Stimulated activated CD8-positive, alpha-beta memory T cell treated with anti-CD3 and anti-CD28 coated beads, Interleukin-7, amount 100 ng/mL, for 48 hours (primary cell): ENCODE data around the gene UFD1.
A peak's percentile ranks its signal among the peaks of the same experiment; 100 is the strongest.
"Not testable (repeated sequence)": the region's sequence is repeated elsewhere in the genome, so short reads cannot be mapped to it uniquely, and the experiment has no call there.

Experiments used
- DNase-seq, 2 donors: peaks; one replicate each; pipeline ENCODE4 v3.0.0-alpha.2; 2020; ENCODE audit warnings: low read depth in 1 of 2; ENCODE audit errors: extremely low read depth in 1 of 2

Gene UFD1

DNA sequence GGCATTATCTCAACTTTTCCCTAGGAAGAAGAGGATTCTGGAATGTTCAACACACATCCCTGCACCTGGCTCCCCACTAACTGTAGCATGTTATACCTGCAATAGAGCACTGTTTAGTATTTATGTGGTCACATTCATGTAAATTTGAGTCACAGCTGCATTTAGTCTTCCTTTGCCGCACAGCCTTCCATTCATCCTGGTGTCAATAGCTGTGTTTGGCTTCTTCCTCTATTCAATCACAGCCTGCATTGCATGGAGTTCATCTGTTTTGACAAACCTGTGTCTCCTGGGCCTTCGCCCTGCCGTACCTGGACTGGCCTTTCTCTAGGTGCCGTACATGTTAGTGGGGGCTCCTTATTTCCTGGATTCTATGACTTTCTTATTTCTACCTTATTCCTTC, 27.4 kb downstream of the UFD1 start:
- DNase-seq, result no peak

DNA sequence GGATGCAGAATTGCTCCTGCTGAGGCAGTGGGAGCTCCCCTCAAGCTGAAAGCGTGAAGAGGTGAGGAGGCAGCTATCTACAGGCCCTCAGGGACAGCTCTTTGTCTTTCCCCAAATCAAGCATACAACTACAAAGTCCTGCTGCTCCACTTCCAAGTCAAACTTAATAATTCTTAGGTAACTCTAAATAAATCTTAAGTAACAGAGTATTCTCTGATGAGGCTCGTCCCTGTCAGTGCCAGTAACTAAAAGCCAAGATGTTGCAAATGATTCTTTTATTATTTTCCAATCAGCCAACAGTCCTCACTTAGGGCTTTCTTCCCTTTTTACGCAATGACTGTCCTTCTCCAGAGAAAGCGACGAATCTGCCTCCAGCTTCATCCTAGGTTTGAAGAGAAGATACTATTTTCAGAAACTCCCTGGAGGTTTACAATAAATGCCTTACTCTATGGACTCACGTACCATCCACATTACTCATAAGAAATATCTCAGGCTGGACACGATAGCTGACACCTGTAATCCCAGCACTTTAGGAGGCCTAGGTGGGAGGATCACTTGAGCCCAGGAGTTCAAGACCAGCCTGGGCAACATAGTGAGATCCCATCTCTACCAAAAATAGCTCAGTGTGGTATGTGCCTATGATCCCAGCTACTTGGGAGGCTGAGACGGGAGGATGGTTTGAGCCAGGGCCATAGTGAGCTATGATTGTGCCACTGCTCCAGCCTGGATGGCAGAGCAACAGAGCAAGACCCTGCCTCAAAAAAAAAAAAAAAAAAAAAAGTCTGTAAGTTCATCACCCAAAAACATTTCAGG, 28.4 kb downstream of the UFD1 start:
- DNase-seq, result no peak

DNA sequence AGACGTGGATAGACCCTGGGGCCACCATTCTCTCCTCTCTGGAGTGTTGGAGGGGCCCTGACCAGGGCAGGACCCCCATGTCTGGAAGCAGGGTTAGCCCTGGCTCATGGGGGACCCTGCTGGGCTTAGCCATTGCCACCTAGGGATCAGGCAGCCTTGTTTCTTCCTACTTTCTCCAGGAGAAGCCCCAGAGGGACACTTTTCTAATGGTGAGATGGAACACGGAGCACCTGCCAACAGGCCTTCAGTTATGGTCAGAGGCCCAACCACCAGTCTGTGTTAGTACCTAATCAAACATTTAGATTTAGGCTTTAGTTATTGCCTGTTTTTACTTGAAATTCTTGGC, 29.6 kb downstream of the UFD1 start:
- no peak for DNase-seq

DNA sequence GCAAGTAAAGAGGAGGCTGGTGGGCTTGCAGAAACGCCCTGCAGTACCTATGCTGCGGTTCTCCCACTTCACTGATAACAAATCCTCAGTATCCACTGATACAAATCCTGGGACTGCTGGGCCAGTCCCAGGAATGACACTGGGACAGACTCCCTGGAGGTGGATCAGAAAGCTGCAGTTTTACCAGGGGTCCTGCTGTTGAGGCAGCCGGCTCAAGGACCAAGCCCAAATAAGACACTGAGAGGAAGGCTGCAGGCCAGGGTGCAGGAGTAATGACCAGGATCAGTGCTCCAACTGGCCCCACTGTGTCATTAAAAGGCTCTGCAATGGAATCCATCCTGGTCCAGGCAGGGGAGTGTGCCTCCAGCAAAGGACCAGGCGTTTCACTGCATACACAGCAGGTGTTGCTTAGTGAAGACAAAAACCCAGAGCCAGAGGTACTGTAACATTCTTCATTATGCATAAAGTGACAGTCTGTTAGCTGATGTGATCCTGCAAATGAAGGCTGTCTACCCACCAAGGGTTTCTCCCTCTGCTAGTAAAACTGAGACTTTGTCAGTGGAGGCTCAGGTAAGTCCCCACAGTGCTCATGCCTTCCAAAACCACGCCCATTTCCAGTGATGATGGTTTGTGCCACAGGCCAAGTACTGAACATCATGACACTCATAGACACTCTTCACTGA, 30.1 kb downstream of the UFD1 start:
- peak; percentile 19 to 65 for DNase-seq

DNA sequence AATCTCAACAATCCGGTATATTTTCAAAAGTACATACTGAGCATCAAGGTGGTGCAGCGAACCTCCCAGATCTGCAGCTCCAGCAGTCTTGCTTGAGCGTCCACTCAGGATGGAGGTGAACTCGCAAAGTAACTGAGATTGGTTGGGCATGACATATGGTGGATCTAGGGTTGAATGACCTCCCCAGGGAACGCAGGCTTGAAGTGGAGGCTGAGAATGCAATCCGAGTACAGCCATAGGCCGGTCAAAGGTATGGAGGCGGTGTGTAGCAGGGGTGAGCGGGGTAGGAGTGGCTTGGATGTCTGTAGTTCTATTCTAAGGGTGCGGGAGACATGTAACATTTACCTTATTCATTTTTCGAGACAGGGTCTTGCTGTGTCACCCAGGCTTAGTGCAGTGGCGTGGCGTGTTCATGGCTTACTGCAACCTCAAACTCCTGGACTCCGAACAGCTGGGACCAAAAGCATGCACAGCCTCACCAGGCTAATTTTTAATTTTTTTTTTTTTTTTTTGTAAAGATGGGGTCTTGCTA, 30.9 kb downstream of the UFD1 start:
- DNase-seq, result no peak

DNA sequence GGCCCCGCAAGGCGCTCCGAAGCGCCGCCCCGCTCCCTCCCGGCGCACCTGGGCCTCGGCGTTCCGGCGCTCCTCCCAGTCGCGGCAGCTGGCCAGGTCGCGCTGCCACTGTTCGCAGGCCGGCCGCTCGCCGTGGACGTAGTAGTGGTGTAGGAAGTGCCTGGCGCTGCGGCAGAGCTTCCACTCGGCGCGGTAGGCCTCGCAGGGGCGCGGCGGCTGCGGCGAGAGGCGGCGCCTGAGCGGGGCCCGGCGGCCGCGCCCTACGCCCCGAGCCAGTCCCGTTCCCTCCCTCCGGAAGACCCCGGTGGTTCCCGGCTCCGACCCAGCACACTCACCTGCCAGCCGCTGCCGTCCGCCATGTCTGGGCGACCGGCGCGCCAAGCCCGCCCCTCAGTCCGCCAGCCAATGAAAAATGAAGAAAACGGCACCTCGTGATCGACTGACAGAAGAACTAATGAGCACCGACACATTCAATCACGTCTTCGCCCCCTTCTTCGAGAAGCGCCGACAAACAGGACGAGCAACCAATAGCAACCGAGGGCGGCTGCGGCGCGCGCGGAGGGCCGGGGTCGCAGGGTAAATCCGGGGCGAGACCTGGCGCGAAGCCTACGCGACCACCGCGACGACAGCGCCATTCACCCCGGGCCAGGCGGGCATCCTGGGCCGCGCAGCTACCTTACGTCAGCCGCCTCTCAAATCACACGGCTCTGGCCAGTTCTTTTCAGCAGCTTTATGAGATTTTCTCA, 31.5 kb downstream of the UFD1 start, which contains the start of gene C22orf39:
Gene C22orf39 (minus strand): TSS at position 382 of the 746 bp plus-strand sequence. CDS start 23 bp downstream, at position 359.
- peak; percentile 73 to 78 for DNase-seq

DNA sequence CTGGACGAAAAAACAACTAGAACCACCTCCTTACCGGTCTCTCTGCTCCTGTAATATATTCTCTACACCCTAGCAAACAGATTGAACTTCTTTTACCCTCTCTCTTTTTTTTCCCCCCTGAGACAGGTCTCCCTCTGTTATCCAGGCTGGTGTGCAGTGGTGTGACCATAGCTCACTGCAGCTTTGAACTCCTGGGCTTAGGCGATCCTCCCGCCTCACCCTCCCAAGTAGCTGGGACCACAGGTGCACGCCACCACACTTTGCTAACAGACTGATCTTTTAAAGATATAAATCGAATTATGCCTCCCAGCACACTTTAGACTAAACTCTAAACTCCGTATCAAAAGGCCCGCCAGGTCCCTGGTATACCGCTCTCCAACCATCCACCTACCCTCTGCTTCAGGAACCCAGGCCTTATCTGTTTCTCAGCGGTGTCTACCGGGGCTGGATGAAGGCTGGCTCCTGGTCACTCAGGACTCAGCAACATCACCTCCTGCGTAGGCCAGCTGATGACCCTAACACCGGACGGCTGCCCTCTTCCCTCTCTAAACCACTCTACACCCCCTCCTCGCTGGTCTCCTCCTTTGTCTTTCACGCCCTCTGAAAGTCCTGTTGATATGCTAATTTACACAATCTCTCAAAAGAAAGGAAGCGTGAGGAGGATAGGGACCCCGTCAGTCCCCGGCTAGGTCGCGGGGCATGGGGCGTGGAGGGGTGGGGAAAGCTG, 32.2 kb downstream of the UFD1 start:
- DNase-seq, result no peak

DNA sequence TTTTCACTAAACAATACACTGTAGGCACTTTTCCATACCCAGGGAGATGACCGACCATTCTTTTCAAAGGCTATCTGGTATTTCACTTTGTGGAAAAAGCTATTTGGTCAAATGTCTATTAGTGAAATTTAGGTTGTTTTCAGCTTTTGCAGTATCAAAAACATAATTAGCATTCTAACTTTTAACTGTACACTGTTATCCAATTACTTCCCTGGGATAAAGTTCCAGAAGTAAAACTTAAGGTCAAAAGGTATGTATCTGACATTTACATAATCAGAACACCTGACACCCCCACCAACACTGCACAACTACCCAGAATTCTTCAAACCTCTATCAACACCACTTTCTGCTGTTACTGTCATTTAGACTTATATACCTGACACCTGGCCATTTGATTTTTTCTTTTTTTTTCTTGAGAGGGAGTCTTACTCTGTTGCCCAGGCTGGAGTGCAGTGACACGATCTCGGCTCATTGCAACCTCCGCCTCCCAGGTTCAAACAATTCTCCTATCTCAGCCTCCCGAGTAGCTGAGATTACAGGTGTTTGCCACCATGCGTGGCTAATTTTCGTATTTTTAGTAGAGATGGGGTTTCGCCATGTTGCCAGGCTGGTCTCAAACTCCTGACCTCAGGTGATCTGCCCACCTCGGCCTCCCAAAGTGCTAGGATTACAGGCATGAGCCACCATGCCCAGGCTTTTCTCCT, 33.6 kb downstream of the UFD1 start:
- DNase-seq, result not testable (repeated sequence)

DNA sequence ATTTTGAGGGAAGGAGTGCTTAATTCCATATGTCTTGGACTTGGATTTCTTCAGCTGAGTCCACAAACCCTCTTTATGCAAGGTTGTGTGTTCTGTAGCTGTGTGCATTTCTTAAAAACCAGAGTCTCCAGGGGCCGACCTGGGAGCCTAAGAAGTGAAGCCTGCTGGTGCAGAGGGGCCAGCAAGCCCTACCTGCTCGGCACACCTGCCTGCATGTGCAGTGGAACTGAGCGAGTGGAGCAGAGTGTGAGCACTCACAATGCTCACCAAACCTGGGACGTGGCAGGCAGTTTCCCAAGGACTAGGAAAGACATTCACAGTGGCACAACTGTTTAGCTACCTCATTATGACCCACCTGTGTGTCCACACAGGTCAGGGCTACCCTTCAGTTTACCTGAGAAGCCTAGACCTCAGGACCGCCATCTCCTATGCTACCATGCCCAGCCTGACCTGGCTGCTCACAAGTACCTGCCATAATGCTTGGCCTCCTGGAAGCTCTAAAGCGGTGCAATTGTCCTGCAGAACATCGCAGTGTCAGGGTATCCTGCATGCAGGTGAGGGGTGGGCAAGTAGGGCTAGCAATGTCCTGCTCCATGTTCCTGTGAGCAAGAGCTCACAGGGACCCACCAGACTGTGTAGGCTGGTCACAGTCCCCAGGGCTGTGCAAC, 35.3 kb downstream of the UFD1 start:
- no peak for DNase-seq

DNA sequence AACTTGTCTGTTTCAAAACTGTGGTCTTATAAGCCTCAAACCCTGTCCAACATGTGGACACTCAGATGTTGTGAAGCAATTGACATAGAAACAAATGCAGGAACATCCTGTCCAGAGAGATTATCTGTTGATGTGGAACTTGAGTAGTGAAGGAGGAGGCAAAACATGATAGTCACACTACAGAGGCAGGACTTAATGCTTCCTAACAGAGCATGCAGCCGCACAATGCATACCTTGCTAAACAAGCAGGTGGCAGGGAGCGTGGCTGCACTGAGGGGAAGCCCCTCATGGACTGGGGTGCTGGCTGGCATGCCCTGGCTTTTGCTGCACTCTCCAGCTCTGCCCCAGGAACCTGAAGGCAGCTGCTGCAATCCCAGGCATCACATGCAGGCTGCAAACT, 36.8 kb downstream of the UFD1 start:
- DNase-seq, result no peak

DNA sequence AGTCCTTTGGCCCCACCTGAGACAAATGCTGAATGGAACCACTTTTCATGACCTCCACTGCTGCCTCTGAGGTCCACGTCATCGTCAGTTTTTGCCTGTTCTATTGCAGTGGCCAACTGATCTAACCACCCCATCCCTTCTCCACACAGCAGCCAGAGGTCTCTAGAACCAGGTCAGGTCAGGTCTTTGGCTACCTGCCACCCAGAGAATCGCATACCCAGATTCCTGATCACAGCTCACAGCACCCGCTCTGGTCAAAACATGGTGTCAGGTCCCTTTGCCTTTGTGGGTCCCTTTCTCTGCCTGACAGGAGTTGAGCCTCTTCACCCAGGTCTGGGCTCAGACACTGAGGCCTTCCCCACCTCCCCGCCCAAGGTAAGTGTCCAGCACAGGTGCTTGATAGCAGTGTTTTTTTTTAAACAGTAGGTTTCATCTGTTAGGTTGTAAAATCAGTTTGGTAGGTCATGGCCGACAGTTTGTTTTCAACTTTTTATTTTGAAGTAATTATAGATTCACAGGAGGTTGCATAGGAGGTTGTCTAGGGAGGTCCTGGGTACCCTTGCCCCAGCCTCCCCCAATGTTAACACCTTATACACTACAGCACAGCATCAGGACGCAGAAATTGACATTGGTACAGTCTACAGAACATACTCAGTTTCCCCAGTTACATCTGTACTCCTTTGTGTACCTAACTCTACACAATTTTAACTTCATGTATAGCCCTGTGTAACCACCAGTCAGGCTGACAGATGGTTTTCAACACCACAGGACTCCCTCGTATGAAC, 38.4 kb downstream of the UFD1 start:
- DNase-seq, result no peak

DNA sequence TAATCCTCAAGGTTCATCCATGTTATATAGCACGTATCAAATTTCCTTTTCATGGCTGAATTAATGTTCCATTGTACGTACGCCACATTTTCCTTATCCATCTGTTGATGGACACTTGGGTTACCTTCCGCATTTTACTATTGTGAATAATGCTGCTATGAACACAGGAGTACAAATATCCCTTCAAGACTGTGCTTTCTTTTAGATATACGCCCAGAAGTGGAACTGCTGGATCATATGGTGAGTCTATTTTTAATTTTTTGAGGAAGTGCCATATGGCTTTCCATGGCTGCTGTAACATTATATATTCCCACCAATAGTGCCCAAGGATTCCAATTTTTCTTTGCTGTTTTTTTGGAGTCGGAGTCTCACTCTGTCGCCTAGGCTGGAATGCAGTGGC, 40.7 kb downstream of the UFD1 start:
- DNase-seq, result no peak

DNA sequence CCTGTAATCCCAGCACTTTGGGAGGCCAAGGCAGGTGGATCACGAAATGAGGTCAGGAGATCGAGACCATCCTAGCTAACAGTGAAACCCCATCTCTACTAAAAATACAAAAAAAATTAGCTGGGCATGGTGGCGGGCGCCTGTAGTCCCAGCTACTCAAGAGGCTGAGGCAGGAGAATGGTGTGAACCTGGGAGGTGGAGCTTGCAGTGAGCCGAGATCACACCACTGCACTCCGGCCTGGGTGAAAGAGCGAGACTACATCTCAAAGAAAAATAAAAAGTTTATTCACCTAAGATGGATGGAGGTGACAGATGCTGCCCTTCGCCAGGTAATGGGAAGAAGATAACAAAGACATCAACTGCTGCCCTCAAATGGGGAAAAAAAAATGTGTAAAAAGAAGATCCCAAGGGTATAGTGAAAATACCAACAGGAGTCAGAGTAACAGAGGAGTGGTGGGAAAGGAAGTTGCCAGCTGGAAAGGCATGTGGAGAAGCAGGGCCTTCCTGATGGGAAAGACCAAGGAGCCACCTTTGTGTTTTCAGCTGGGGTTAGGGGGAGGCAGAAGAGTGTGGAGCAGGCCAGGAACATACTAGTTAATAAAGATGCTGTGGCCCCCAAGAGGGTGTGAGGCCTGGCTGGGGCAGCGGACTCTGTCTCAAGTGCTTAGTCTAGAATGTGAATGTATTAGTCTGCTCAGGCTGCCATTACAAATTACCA, 42.4 kb downstream of the UFD1 start:
- DNase-seq, result not testable (repeated sequence)

DNA sequence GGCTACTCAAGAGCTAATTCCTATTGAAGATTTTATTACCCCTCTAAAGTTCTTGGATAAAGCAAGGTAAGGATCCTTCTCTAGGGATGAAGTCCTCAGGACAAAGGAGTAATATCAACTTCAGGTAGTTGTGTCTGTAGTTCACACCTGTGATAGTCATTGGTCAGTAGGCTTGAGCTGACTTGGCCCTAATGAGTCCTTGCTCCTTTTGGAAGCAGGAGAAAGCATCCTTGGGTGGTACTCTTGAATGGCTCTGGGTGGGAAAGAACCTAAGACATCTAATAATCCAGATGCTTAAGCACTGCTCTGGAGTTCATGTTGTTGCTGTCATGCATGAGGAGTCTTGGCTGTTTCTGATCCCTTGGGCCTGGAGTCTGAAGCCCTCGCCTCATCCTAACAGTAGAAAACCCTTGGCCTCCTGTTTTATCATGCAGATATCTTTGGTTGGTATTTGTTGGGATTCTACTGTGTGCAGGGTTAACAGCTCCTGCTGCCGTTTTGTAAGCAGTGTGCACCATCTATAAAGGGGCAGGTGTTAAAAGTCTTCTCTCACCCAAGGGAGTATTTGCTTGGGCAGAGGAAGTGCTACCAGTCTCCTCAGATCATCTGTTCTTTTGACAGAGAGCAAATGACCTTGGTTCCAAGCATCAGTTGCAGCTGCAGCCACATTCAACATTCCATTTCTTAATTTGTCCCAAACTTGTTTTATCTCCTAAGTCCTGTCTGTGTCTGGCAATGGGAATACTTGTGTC, 44.0 kb downstream of the UFD1 start:
- DNase-seq, result no peak

DNA sequence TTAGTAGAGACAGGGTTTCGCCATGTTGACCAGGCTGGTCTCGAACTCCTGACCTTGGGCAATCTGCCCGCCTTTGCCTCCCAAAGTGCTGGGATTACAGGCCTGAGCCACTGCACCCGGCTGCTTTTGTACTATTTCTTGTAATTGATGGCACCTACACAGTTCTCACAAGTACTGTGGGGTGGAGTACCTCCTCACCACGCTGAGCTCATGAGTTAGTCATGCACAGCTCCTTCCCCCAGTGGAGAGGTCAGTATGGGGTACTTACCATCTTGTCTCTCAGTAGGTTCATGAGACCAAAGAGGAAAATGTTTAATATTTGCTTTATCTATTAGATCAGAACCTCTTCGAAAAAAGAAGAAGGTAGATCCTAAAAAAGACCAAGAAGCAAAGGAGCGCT, 44.6 kb downstream of the UFD1 start:
- DNase-seq, result no peak

DNA sequence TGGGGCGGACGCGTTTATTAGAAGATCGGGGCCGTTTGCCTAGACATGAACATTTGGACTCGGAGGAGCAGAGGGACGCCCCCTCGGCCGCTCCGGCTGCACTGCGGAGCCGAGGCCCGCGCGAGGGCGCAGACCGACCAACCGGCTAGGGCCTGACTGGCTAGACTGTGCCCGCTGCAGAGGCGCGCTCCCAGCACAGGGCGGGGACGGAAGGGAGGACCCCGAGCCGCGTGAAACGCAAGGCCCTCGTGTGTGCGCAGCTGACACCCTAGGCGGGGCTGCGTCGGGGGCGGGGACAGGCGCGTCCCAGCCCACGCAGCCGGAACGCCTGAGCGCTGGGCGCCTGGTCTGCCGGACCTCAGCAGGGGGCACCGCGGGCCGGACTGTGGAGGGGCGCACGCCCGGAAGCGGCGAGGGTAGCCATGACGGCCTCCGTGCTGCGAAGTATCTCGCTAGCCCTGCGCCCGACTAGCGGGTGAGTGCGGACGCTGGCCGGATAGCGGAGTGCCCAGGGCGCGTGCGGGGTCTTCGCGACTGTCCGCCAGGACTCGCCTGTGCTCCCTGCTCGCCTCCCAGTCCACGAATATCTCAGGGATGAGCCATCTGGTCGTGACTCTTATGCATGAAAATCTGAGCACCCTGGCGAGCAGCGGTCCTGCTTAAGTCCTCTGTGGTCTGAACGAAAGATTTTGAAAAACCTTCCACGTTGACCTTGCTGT, 46.7 kb downstream of the UFD1 start, which contains the start of gene MRPL40:
Gene MRPL40 (plus strand): TSS at position 413 of the 719 bp plus-strand sequence. CDS start 10 bp downstream, at position 423.
- peak; percentile 86 to 88 for DNase-seq
